Fibroblast of gingiva (primary cell): ENCODE data around the gene HOXA4.

Source experiments
- DNase-seq: peaks from one replicate; pipeline ENCODE4 v3.0.0-alpha.2; 2011; ENCODE audit warnings: low read depth

The HOXA4 gene

GRCh38 chr7:27093184-27093895, 37.2 kb downstream of the HOXA4 start:
- DNase-seq, result no peak

GRCh38 chr7:27092819-27093110, 37.8 kb downstream of the HOXA4 start:
- no peak for DNase-seq

DNA sequence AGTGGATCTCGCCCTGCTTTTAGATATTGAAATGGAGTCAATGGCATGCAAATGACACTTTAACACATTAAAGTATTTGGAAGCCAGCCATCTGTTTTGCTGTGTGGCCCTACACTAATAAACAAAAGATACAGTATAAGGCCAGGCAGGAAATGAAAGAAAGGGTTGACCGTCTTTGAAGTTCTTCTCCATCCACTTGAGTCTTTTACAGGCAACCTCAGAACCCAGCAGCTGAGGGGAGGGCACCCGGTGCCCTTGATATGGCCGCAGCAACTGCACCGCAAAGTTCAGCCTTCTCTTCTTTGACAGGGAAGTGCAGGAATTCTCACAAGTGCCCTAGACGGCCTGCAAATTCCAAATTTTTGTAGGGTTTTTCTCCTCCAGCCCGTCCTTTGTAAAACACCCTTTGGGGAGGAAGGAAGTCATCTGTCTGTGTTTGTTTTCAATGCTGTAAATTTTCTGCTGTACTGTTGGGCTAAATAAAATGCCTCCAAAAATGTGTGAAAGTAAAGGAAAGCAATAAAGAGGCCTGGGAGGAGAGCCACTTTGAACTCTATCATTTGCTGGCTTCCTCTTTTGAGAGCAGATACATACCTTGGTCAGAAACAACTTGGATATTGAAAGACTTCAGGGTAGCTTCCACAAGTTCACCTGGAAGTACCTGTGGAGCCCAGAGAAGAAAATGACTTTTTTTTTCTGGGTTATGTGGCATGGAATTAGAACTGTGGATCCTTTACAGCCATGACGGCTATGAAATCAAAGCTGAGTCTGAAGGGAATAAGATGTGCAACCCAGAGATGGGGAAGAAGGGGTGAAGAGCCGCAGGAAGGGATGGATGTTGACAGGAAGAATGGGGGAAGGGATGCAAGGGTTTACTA, 38.4 kb downstream of the HOXA4 start:
- no peak for DNase-seq

GRCh38 chr7:27091105-27091504, 39.5 kb downstream of the HOXA4 start:
- no peak for DNase-seq

DNA sequence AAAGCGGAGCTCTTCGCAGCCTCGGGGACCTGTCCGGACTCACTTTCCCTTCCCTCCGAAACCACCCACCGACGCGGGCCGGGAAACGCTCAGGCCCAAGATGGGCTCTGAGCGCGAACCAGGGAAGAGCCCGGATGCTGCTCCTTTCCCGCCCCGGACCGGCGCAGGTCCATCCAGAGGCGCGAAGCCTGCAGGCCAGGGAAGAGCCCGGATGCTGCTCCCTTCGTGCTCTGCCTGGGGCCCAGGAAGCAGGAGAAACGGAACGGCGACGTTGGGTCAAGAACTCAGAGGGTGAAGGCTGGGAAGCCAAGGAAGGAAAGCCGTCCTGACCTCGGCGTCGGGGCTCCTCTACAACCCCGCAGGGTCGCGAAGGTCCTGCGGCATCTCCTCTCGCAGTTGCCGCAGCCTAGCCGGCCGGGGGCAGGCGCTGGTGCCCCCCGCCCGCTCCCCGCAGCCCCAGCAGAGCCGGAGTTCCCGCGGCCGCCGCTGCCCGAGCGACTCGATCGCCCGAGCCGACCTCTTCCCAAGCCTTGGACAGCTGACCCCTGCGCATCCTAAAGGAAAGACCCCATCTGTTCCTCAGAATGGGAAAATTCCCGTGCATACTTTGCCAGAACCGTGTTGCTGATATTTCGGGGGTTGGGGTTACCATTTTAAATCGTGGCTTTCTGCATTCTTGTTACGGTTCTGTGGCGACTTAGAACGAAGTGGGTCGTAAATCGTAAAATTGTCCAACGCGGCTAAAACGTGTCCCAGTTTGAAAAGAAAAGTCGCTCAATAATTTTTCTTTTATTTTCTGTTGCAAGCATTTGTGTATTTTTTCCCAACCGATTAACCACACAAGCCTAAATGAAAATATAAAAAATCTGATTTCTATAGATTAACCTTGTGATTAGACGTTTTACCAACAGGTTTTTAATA, 42.3 kb downstream of the HOXA4 start:
- DNase-seq, result no peak

GRCh38 chr7:27083646-27084045, 46.9 kb downstream of the HOXA4 start:
- no peak for DNase-seq

DNA sequence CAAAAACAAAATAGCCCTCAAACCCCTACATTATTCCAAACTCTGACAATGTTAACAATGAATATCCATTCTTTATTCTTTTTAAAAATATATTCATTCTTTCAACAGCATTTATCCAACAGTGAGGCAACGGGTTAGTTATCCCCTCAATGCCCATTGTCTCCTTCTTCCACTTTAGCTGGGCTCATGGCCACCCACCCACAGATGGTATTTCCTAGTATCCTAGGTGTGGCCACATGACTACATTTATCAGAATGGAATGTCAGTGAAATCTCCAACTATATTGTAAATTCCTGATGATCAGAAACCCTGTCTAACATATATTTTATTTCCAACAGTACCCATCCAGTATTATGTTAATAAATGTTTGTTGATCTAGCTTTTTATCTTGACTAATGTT, 48.4 kb downstream of the HOXA4 start:
- no peak for DNase-seq

- DNase-seq, result no peak
Measured at GRCh38 chr7:27080844-27081436, 49.6 kb downstream of the HOXA4 start.

DNA sequence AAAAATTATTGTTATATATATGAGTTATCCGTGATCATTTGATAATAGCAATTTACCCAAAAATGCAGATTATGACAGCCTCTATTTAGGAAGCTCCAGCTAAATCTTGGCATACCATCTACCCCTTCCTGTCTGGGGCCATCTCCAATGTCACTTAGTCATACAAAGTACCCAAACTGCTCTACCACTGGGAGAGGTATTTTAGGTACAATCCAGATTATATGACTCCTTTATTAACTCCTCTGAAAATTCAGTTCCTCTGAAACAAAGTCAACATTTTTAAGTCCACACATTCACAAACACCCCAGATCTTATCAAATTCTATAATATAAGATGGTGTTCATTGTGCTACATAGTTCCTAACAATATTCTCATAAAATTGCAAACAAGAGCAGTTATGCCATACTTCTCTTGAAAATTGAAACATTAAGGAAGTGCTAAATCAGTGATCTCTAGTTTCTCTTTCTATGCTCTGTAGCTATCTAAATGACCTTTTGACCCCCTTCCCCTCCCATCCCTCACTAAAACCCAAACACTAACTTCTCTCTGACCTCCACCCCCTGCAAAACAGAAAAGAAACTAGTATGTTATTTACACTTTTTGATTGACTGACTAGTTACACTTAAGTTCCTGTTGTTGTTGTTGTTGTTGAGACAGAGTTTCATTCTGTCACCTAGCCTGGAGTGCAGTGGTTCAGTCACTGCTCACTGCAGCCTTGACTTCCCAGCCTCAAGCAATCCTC, 51.2 kb downstream of the HOXA4 start:
- DNase-seq, result no peak

- DNase-seq, result no peak
Measured at GRCh38 chr7:27078616-27079233, 51.8 kb downstream of the HOXA4 start.
